Rectal smooth muscle tissue (tissue), 1 donor: ENCODE results near the gene EFNB2.

Experiments used
- H3K27ac ChIP-seq: one replicate; pipeline ENCODE4 v1.7.0; 2013; ENCODE audit warnings: low read depth, low read length, inconsistent platforms
- H3K27me3 ChIP-seq: one replicate; pipeline ENCODE4 v1.7.0; 2013; ENCODE audit warnings: low read length; ENCODE audit not compliant: control insufficient read depth, insufficient read depth
- H3K36me3 ChIP-seq: one replicate; pipeline ENCODE4 v1.7.0; 2013; ENCODE audit warnings: low read length; ENCODE audit not compliant: control insufficient read depth, insufficient read depth
- H3K4me1 ChIP-seq: one replicate; pipeline ENCODE4 v1.7.0; 2013; ENCODE audit warnings: low read length; ENCODE audit not compliant: control insufficient read depth, insufficient read depth
- H3K4me3 ChIP-seq: one replicate; pipeline ENCODE4 v1.7.0; 2013; ENCODE audit warnings: low read length
- H3K9ac ChIP-seq: one replicate; pipeline ENCODE4 v1.7.0; 2013; ENCODE audit warnings: low read length

EFNB2 gene

GRCh38 chr13:106478116-106478515, 57.3 kb downstream of the EFNB2 start:
- Histone ChIP-seq H3K27me3 (no peaks in the 10 kb centered on the region), H3K4me3 (no peak overlapping the region), H3K27ac (no peak overlapping the region), H3K4me1 (peaks cover 10% of the 10 kb centered on the region), H3K9ac (no peak overlapping the region), H3K36me3 (no peaks in the 10 kb centered on the region)

- no peaks in the 10 kb centered on the region for H3K27me3 ChIP-seq
- H3K4me1 ChIP-seq: peaks cover 10% of the 10 kb centered on the region
- no peaks in the 10 kb centered on the region for H3K36me3 ChIP-seq
- H3K27ac ChIP-seq: no peak overlapping the region
- no peak overlapping the region for H3K9ac ChIP-seq
- no peak overlapping the region for H3K4me3 ChIP-seq
Measured at GRCh38 chr13:106477303-106477702, 58.2 kb downstream of the EFNB2 start.

- no peaks in the 10 kb centered on the region for H3K27me3 ChIP-seq
- H3K9ac ChIP-seq: no peak overlapping the region
- H3K36me3 ChIP-seq: no peaks in the 10 kb centered on the region
- peaks cover 10% of the 10 kb centered on the region for H3K4me1 ChIP-seq
- peak overlapping the region; percentile 21 for H3K27ac ChIP-seq
- no peak overlapping the region for H3K4me3 ChIP-seq
Measured at GRCh38 chr13:106475852-106476251, 59.6 kb downstream of the EFNB2 start.

- H3K4me1 ChIP-seq: peaks cover 10% of the 10 kb centered on the region
- H3K36me3 ChIP-seq: no peaks in the 10 kb centered on the region
- no peak overlapping the region for H3K4me3 ChIP-seq
- H3K27ac ChIP-seq: no peak overlapping the region
- no peak overlapping the region for H3K9ac ChIP-seq
- no peaks in the 10 kb centered on the region for H3K27me3 ChIP-seq
Measured at GRCh38 chr13:106474912-106475311, 60.5 kb downstream of the EFNB2 start.

- Histone ChIP-seq H3K4me3 (no peak overlapping the region), H3K27ac (peak overlapping the region; percentile 59), H3K4me1 (peaks cover 10% of the 10 kb centered on the region), H3K9ac (no peak overlapping the region), H3K27me3 (no peaks in the 10 kb centered on the region), H3K36me3 (no peaks in the 10 kb centered on the region)
Measured at GRCh38 chr13:106473154-106473553, 62.3 kb downstream of the EFNB2 start.

GRCh38 chr13:106472621-106473020, 62.8 kb downstream of the EFNB2 start:
- Histone ChIP-seq H3K4me3 (peak overlapping the region; percentile 14), H3K4me1 (peaks cover 10% of the 10 kb centered on the region), H3K9ac (no peak overlapping the region), H3K36me3 (no peaks in the 10 kb centered on the region), H3K27me3 (no peaks in the 10 kb centered on the region), H3K27ac (peak overlapping the region; percentile 59)

- H3K9ac ChIP-seq: no peak overlapping the region
- H3K4me3 ChIP-seq: peak overlapping the region; percentile 14
- peak overlapping the region; percentile 59 for H3K27ac ChIP-seq
Measured at GRCh38 chr13:106471957-106472543, 63.4 kb downstream of the EFNB2 start.

GRCh38 chr13:106470576-106470975, 64.9 kb downstream of the EFNB2 start:
- Histone ChIP-seq H3K27ac (no peak overlapping the region), H3K4me1 (no peaks in the 10 kb centered on the region), H3K9ac (no peak overlapping the region), H3K27me3 (no peaks in the 10 kb centered on the region), H3K36me3 (no peaks in the 10 kb centered on the region), H3K4me3 (no peak overlapping the region)

More at GRCh38 chr13:106471957-106472543, 63.4 kb downstream of the EFNB2 start:
- H3K4me1 ChIP-seq: peaks cover 10% of the 10 kb centered on the region
- no peaks in the 10 kb centered on the region for H3K27me3 ChIP-seq
- H3K36me3 ChIP-seq: no peaks in the 10 kb centered on the region

- no peaks in the 10 kb centered on the region for H3K36me3 ChIP-seq
- H3K27me3 ChIP-seq: no peaks in the 10 kb centered on the region
- no peak overlapping the region for H3K9ac ChIP-seq
- no peaks in the 10 kb centered on the region for H3K4me1 ChIP-seq
- no peak overlapping the region for H3K4me3 ChIP-seq
- no peak overlapping the region for H3K27ac ChIP-seq
Measured at GRCh38 chr13:106468744-106469590, 66.5 kb downstream of the EFNB2 start.

GRCh38 chr13:106468207-106468606, 67.3 kb downstream of the EFNB2 start:
- no peak overlapping the region for H3K27ac ChIP-seq

GRCh38 chr13:106467427-106468122, 67.9 kb downstream of the EFNB2 start:
- Histone ChIP-seq H3K27ac (no peak overlapping the region), H3K4me3 (no peak overlapping the region), H3K9ac (no peak overlapping the region), H3K4me1 (no peaks in the 10 kb centered on the region), H3K36me3 (no peaks in the 10 kb centered on the region), H3K27me3 (no peaks in the 10 kb centered on the region)

More at GRCh38 chr13:106468207-106468606, 67.3 kb downstream of the EFNB2 start:
- Histone ChIP-seq H3K4me3 (no peak overlapping the region), H3K27me3 (no peaks in the 10 kb centered on the region), H3K36me3 (no peaks in the 10 kb centered on the region), H3K9ac (no peak overlapping the region), H3K4me1 (no peaks in the 10 kb centered on the region)

- no peaks in the 10 kb centered on the region for H3K36me3 ChIP-seq
- H3K9ac ChIP-seq: no peak overlapping the region
- H3K4me3 ChIP-seq: no peak overlapping the region
- no peak overlapping the region for H3K27ac ChIP-seq
- H3K4me1 ChIP-seq: no peaks in the 10 kb centered on the region
- no peaks in the 10 kb centered on the region for H3K27me3 ChIP-seq
Measured at GRCh38 chr13:106466691-106467426, 68.6 kb downstream of the EFNB2 start.
